Measurements from ENCODE around the gene SEC61A1.

SEC61A1 gene

GRCh38 chr3:128060473-128061381, 8.5 kb downstream of the SEC61A1 start:
- Histone ChIP-seq H3K4me3 (ENCODE audit: low read length) (no peak overlapping the region), H3K4me1 (ENCODE audit: control insufficient read depth, insufficient read depth, low read length) (peaks cover 34% of the 10 kb centered on the region), H3K9me3 (replicated peaks; ENCODE audit: low read length) (no peaks in the 10 kb centered on the region), H3K4me2 (ENCODE audit: low read length) (peak overlapping the region; percentile 49), H3K27me3 (ENCODE audit: control insufficient read depth, insufficient read depth, low read length) (no peaks in the 10 kb centered on the region), H3K36me3 (ENCODE audit: insufficient read depth, low read length) (peaks cover 86% of the 10 kb centered on the region), H3K9ac (ENCODE audit: low read depth, low read length) (peak overlapping the region; percentile 56)

- H3K9me3 ChIP-seq (replicated peaks; ENCODE audit: low read length): no peaks in the 10 kb centered on the region
- H3K27me3 ChIP-seq (ENCODE audit: control insufficient read depth, insufficient read depth, low read length): no peaks in the 10 kb centered on the region
- peaks cover 88% of the 10 kb centered on the region for H3K36me3 ChIP-seq (ENCODE audit: insufficient read depth, low read length)
- H3K4me2 ChIP-seq (ENCODE audit: low read length): peak overlapping the region; percentile 49
- H3K4me3 ChIP-seq (ENCODE audit: low read length): peak overlapping the region; percentile 7
- peak overlapping the region; percentile 56 for H3K9ac ChIP-seq (ENCODE audit: low read depth, low read length)
- peaks cover 31% of the 10 kb centered on the region for H3K4me1 ChIP-seq (ENCODE audit: control insufficient read depth, insufficient read depth, low read length)
Observed at GRCh38 chr3:128062033-128062745, 10.0 kb downstream of the SEC61A1 start.

- Histone ChIP-seq H3K9me3 (replicated peaks; ENCODE audit: low read length) (no peaks in the 10 kb centered on the region), H3K4me1 (ENCODE audit: control insufficient read depth, insufficient read depth, low read length) (peaks cover 31% of the 10 kb centered on the region), H3K9ac (ENCODE audit: low read depth, low read length) (no peak overlapping the region), H3K4me3 (ENCODE audit: low read length) (no peak overlapping the region), H3K36me3 (ENCODE audit: insufficient read depth, low read length) (peaks cover 93% of the 10 kb centered on the region), H3K4me2 (ENCODE audit: low read length) (no peak overlapping the region), H3K27me3 (ENCODE audit: control insufficient read depth, insufficient read depth, low read length) (no peaks in the 10 kb centered on the region)
Observed at GRCh38 chr3:128063865-128064264, 11.6 kb downstream of the SEC61A1 start.

- peaks cover 94% of the 10 kb centered on the region for H3K36me3 ChIP-seq (ENCODE audit: insufficient read depth, low read length)
- no peak overlapping the region for H3K4me3 ChIP-seq (ENCODE audit: low read length)
- H3K9me3 ChIP-seq (replicated peaks; ENCODE audit: low read length): no peaks in the 10 kb centered on the region
- H3K27me3 ChIP-seq (ENCODE audit: control insufficient read depth, insufficient read depth, low read length): no peaks in the 10 kb centered on the region
- no peak overlapping the region for H3K9ac ChIP-seq (ENCODE audit: low read depth, low read length)
- H3K4me1 ChIP-seq (ENCODE audit: control insufficient read depth, insufficient read depth, low read length): peaks cover 22% of the 10 kb centered on the region
- no peak overlapping the region for H3K4me2 ChIP-seq (ENCODE audit: low read length)
Observed at GRCh38 chr3:128064962-128065361, 12.7 kb downstream of the SEC61A1 start.

- H3K27me3 ChIP-seq (ENCODE audit: control insufficient read depth, insufficient read depth, low read length): no peaks in the 10 kb centered on the region
- no peak overlapping the region for H3K9ac ChIP-seq (ENCODE audit: low read depth, low read length)
- peaks cover 97% of the 10 kb centered on the region for H3K36me3 ChIP-seq (ENCODE audit: insufficient read depth, low read length)
- H3K4me3 ChIP-seq (ENCODE audit: low read length): no peak overlapping the region
- H3K4me1 ChIP-seq (ENCODE audit: control insufficient read depth, insufficient read depth, low read length): peaks cover 12% of the 10 kb centered on the region
- H3K4me2 ChIP-seq (ENCODE audit: low read length): no peak overlapping the region
- H3K9me3 ChIP-seq (replicated peaks; ENCODE audit: low read length): no peaks in the 10 kb centered on the region
Observed at GRCh38 chr3:128066114-128066513, 13.9 kb downstream of the SEC61A1 start.

- H3K36me3 ChIP-seq (ENCODE audit: insufficient read depth, low read length): peaks cover 97% of the 10 kb centered on the region
Observed at GRCh38 chr3:128066676-128067075, 14.4 kb downstream of the SEC61A1 start.

GRCh38 chr3:128067489-128067888, 15.3 kb downstream of the SEC61A1 start:
- no peaks in the 10 kb centered on the region for H3K4me1 ChIP-seq (ENCODE audit: control insufficient read depth, insufficient read depth, low read length)
- no peak overlapping the region for H3K4me2 ChIP-seq (ENCODE audit: low read length)
- H3K9ac ChIP-seq (ENCODE audit: low read depth, low read length): no peak overlapping the region
- H3K9me3 ChIP-seq (replicated peaks; ENCODE audit: low read length): no peaks in the 10 kb centered on the region
- no peaks in the 10 kb centered on the region for H3K27me3 ChIP-seq (ENCODE audit: control insufficient read depth, insufficient read depth, low read length)
- H3K4me3 ChIP-seq (ENCODE audit: low read length): no peak overlapping the region
- H3K36me3 ChIP-seq (ENCODE audit: insufficient read depth, low read length): peaks cover 97% of the 10 kb centered on the region

More at GRCh38 chr3:128066676-128067075, 14.4 kb downstream of the SEC61A1 start:
- no peak overlapping the region for H3K4me2 ChIP-seq (ENCODE audit: low read length)
- no peaks in the 10 kb centered on the region for H3K27me3 ChIP-seq (ENCODE audit: control insufficient read depth, insufficient read depth, low read length)
- H3K4me1 ChIP-seq (ENCODE audit: control insufficient read depth, insufficient read depth, low read length): peaks cover 7% of the 10 kb centered on the region
- H3K4me3 ChIP-seq (ENCODE audit: low read length): no peak overlapping the region
- no peak overlapping the region for H3K9ac ChIP-seq (ENCODE audit: low read depth, low read length)
- no peaks in the 10 kb centered on the region for H3K9me3 ChIP-seq (replicated peaks; ENCODE audit: low read length)

- H3K4me1 ChIP-seq (ENCODE audit: control insufficient read depth, insufficient read depth, low read length): peaks cover under 1% of the 10 kb centered on the region
Observed at GRCh38 chr3:128068156-128068620, 16.0 kb downstream of the SEC61A1 start.

GRCh38 chr3:128069271-128069670, 17.0 kb downstream of the SEC61A1 start:
- no peaks in the 10 kb centered on the region for H3K27me3 ChIP-seq (ENCODE audit: control insufficient read depth, insufficient read depth, low read length)

More at GRCh38 chr3:128068156-128068620, 16.0 kb downstream of the SEC61A1 start:
- H3K9me3 ChIP-seq (replicated peaks; ENCODE audit: low read length): no peaks in the 10 kb centered on the region
- H3K9ac ChIP-seq (ENCODE audit: low read depth, low read length): no peak overlapping the region
- H3K4me2 ChIP-seq (ENCODE audit: low read length): no peak overlapping the region
- H3K27me3 ChIP-seq (ENCODE audit: control insufficient read depth, insufficient read depth, low read length): no peaks in the 10 kb centered on the region
- H3K36me3 ChIP-seq (ENCODE audit: insufficient read depth, low read length): peaks cover 97% of the 10 kb centered on the region
- no peak overlapping the region for H3K4me3 ChIP-seq (ENCODE audit: low read length)

GRCh38 chr3:128070898-128071591, 18.8 kb downstream of the SEC61A1 start:
- H3K9ac ChIP-seq (ENCODE audit: low read depth, low read length): no peak overlapping the region
- H3K4me2 ChIP-seq (ENCODE audit: low read length): no peak overlapping the region
- no peak overlapping the region for H3K4me3 ChIP-seq (ENCODE audit: low read length)
- peaks cover 18% of the 10 kb centered on the region for H3K4me1 ChIP-seq (ENCODE audit: control insufficient read depth, insufficient read depth, low read length)
- no peaks in the 10 kb centered on the region for H3K27me3 ChIP-seq (ENCODE audit: control insufficient read depth, insufficient read depth, low read length)
- H3K9me3 ChIP-seq (replicated peaks; ENCODE audit: low read length): no peaks in the 10 kb centered on the region
- H3K36me3 ChIP-seq (ENCODE audit: insufficient read depth, low read length): peaks cover 75% of the 10 kb centered on the region

More at GRCh38 chr3:128069271-128069670, 17.0 kb downstream of the SEC61A1 start:
- H3K36me3 ChIP-seq (ENCODE audit: insufficient read depth, low read length): peaks cover 91% of the 10 kb centered on the region
- no peak overlapping the region for H3K4me3 ChIP-seq (ENCODE audit: low read length)
- H3K9ac ChIP-seq (ENCODE audit: low read depth, low read length): no peak overlapping the region
- H3K9me3 ChIP-seq (replicated peaks; ENCODE audit: low read length): no peaks in the 10 kb centered on the region
- H3K4me2 ChIP-seq (ENCODE audit: low read length): no peak overlapping the region
- peaks cover 10% of the 10 kb centered on the region for H3K4me1 ChIP-seq (ENCODE audit: control insufficient read depth, insufficient read depth, low read length)
